Keratinocyte (primary cell): ENCODE results near the gene LAMB1. TPM values are rescaled to one million over a fixed set of nuclear protein-coding genes. Genes with fewer than 3 reads are reported as not detected.

ENCODE experiments used
- DNase-seq: peaks from one replicate; pipeline ENCODE4 v3.0.0-alpha.2; 2011; ENCODE audit warnings: low read depth, missing footprints, low spot score
- FAIRE-seq: peaks from 2 replicates; lab custom pipeline; 2011; peaks lifted over from hg19 to GRCh38; lab: Jason Lieb, UNC
- H2AFZ ChIP-seq: 2 replicates; pipeline ENCODE4 v1.6.0; 2012; ENCODE audit warnings: low read length, control low read depth, inconsistent platforms; ENCODE audit not compliant: control insufficient read depth
- H3K27ac ChIP-seq: 2 replicates; pipeline ENCODE4 v1.5.1; 2011; ENCODE audit warnings: low read length; ENCODE audit not compliant: control insufficient read depth, insufficient read depth
- H3K27me3 ChIP-seq: 3 replicates; pipeline ENCODE4 v1.6.0; 2011; ENCODE audit warnings: low read length; ENCODE audit not compliant: control insufficient read depth, insufficient read depth; ENCODE audit errors: extremely low read depth
- H3K36me3 ChIP-seq, 2 experiments: 2 replicates in 1 of 2; 3 replicates in 1 of 2; pipeline ENCODE4 v1.5.1; 2011; ENCODE audit warnings: low read length in 2 of 2, mild to moderate bottlenecking in 1 of 2; ENCODE audit not compliant: control insufficient read depth in 2 of 2, insufficient read depth in 2 of 2; ENCODE audit errors: extremely low read depth in 1 of 2
- H3K4me1 ChIP-seq: 3 replicates; pipeline ENCODE4 v1.5.1; 2011; ENCODE audit warnings: low read length; ENCODE audit not compliant: control insufficient read depth, insufficient read depth; ENCODE audit errors: extremely low read depth
- H3K4me2 ChIP-seq: 3 replicates; pipeline ENCODE4 v1.6.0; 2011; ENCODE audit warnings: low read depth, low read length; ENCODE audit not compliant: control insufficient read depth, insufficient read depth; ENCODE audit errors: extremely low read depth
- H3K4me3 ChIP-seq, 3 experiments: fragments of 200-600 bp in 1 of 3; sonication (generic) in 1 of 3; 2 replicates in 2 of 3; 3 replicates in 1 of 3; pipeline ENCODE4 v1.5.1; 2011 to 2016; ENCODE audit warnings: low read length in 3 of 3, mild to moderate bottlenecking in 3 of 3, control low read depth in 2 of 3, inconsistent platforms in 1 of 3, low read depth in 1 of 3, mixed read lengths in 1 of 3, mixed run types in 1 of 3, moderate library complexity in 1 of 3; ENCODE audit not compliant: control insufficient read depth in 2 of 3, insufficient read depth in 2 of 3; ENCODE audit errors: extremely low read depth in 1 of 3
- H3K79me2 ChIP-seq: 2 replicates; pipeline ENCODE4 v1.6.0; 2012; ENCODE audit warnings: low read length; ENCODE audit not compliant: control insufficient read depth, insufficient read depth
- H3K9ac ChIP-seq: 3 replicates; pipeline ENCODE4 v1.6.0; 2011; ENCODE audit warnings: low read length; ENCODE audit not compliant: control insufficient read depth, insufficient read depth; ENCODE audit errors: extremely low read depth
- H3K9me1 ChIP-seq: 3 replicates; pipeline ENCODE4 v1.6.0; 2011; ENCODE audit warnings: low read length; ENCODE audit not compliant: control insufficient read depth, insufficient read depth; ENCODE audit errors: extremely low read depth
- H3K9me3 ChIP-seq: 2 replicates; pipeline ENCODE4 v1.5.1; 2012; ENCODE audit warnings: low read depth, low read length; ENCODE audit not compliant: control insufficient read depth
- H4K20me1 ChIP-seq: 3 replicates; pipeline ENCODE4 v1.6.0; 2011; ENCODE audit warnings: low read length; ENCODE audit not compliant: control insufficient read depth, insufficient read depth; ENCODE audit errors: extremely low read depth
- EZH2 ChIP-seq: IDR thresholded peaks from one replicate; pipeline ENCODE4 v1.6.1; 2012; ENCODE audit warnings: inconsistent platforms, mild to moderate bottlenecking, low read length, moderate library complexity
- dilution Hi-C: fragments of 300-500 bp; cut with MboI; formaldehyde crosslinking; loops from one replicate; pipeline ENCODE4 v1.7.0; 2020; ENCODE audit warnings: low sequenced_read_pairs; ENCODE audit not compliant: extremely low pct_ligation_motif_present
- polyA plus RNA-seq, 5 experiments: library from polyadenylated mRNA; depleted of rRNA in 3 of 5; stranded (reverse) in 3 of 5; stranded (forward) in 1 of 5; unstranded in 1 of 5; fragments of >200 nt; gene quantifications; 1 replicate in 1 of 5; 2 replicates in 3 of 5; 3 replicates in 1 of 5; pipeline versions ENCODE4 v1.2.1 to v1.2.3, GENCODE V29; 2011 to 2012; ENCODE audit warnings: missing spikeins in 2 of 5, low read depth in 1 of 5, low replicate concordance in 1 of 5
- TF ChIP-seq, protein P1 (sequence below), 3 experiments: IDR thresholded peaks in 1 of 3; conservative IDR thresholded peaks in 1 of 3; optimal IDR thresholded peaks in 1 of 3; 2 replicates in 2 of 3; 3 replicates in 1 of 3; pipeline versions ENCODE3 to v1.5.1; 2011; ENCODE audit warnings: low read length in 3 of 3, mild to moderate bottlenecking in 3 of 3, moderate library complexity in 2 of 3, control low read depth in 1 of 3, inconsistent platforms in 1 of 3; ENCODE audit not compliant: insufficient read depth in 2 of 3; ENCODE audit errors: extremely low read depth in 1 of 3

The LAMB1 gene
- polyA plus RNA-seq, 1 donor (not counting 4 experiments of a cell fraction or from before 2014, with no cell fraction given) = 97.9 TPM

DNA sequence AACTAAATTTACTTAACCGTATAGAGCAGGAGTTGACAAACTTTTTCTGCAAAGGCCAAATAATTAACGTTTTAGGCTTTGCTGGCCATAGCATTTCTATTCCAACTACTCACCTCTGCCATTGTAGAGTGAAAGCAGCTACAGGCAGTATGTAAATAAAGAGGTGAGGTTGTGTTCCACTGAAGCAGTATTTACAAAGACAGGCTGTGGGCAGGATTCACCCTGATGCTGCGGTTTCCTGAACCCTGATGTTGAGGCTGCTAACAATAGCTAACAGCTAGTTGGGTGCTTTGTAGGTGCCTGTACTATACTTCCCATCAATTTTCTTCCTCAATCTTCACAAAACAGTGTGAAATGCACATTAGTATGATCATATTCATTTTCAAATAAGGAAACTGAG is 47.0 kb upstream of the LAMB1 start:
- no peaks in the 10 kb centered on the region for H4K20me1 ChIP-seq
- H3K27me3 ChIP-seq = no peaks in the 10 kb centered on the region
- no peak overlapping the region for H3K4me3 ChIP-seq
- H3K9me3 ChIP-seq = no peaks in the 10 kb centered on the region
- H3K4me2 ChIP-seq = no peak overlapping the region
- FAIRE-seq (no peak), DNase-seq (no peak)
- no peak overlapping the region for H2AFZ ChIP-seq
- H3K9me1 ChIP-seq = no peaks in the 10 kb centered on the region
- H3K79me2 ChIP-seq = no peaks in the 10 kb centered on the region
- dilution Hi-C loops = no loop called here
- no peak overlapping the region for H3K27ac ChIP-seq
- H3K4me1 ChIP-seq = no peaks in the 10 kb centered on the region
- no peak overlapping the region for H3K9ac ChIP-seq
- no peak for TF ChIP-seq EZH2
- TF ChIP-seq, protein P1, sequence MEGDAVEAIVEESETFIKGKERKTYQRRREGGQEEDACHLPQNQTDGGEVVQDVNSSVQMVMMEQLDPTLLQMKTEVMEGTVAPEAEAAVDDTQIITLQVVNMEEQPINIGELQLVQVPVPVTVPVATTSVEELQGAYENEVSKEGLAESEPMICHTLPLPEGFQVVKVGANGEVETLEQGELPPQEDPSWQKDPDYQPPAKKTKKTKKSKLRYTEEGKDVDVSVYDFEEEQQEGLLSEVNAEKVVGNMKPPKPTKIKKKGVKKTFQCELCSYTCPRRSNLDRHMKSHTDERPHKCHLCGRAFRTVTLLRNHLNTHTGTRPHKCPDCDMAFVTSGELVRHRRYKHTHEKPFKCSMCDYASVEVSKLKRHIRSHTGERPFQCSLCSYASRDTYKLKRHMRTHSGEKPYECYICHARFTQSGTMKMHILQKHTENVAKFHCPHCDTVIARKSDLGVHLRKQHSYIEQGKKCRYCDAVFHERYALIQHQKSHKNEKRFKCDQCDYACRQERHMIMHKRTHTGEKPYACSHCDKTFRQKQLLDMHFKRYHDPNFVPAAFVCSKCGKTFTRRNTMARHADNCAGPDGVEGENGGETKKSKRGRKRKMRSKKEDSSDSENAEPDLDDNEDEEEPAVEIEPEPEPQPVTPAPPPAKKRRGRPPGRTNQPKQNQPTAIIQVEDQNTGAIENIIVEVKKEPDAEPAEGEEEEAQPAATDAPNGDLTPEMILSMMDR (optimal IDR thresholded peaks at IDR 0.05 in 1 of 3, IDR thresholded peaks at IDR 0.05 in 1 of 3, conservative IDR thresholded peaks at IDR 0.05 in 1 of 3; ENCODE audit: extremely low read depth in 1 of 3, insufficient read depth in 2 of 3, low read length in 3 of 3) = no peak
- H3K36me3 ChIP-seq = no peaks in the 10 kb centered on the region

DNA sequence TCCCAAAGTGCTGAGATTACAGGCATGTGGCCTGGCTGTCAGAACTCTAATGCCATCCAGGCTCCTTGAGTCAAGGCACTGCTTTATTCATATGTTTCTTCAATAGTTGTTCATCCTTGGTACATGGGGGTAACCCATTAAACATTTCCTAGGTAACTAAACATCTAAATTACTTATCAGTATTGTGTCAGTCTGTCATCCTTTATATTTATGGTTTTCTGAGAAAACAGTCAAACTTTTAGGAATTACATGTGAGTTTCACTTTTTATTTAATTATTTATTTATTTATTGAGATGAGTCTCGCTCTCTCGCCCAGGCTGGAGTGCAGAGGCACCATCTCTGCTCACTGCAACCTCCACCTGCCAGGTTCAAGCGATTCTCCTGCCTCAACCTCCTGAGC is 45.5 kb upstream of the LAMB1 start:
- no peaks in the 10 kb centered on the region for H3K4me1 ChIP-seq
- no peaks in the 10 kb centered on the region for H3K79me2 ChIP-seq
- no peaks in the 10 kb centered on the region for H3K9me1 ChIP-seq
- no peak overlapping the region for H3K9ac ChIP-seq
- H3K27me3 ChIP-seq = no peaks in the 10 kb centered on the region
- dilution Hi-C loops = no loop called here
- H4K20me1 ChIP-seq = no peaks in the 10 kb centered on the region
- H3K4me3 ChIP-seq = no peak overlapping the region
- no peak overlapping the region for H2AFZ ChIP-seq
- H3K4me2 ChIP-seq = no peak overlapping the region
- no peaks in the 10 kb centered on the region for H3K9me3 ChIP-seq
- H3K27ac ChIP-seq = no peak overlapping the region
- DNase-seq (no peak), FAIRE-seq (no peak)
- TF ChIP-seq EZH2 = no peak
- TF ChIP-seq, protein P1 (optimal IDR thresholded peaks at IDR 0.05 in 1 of 3, IDR thresholded peaks at IDR 0.05 in 1 of 3, conservative IDR thresholded peaks at IDR 0.05 in 1 of 3; ENCODE audit: extremely low read depth in 1 of 3, insufficient read depth in 2 of 3, low read length in 3 of 3) = no peak
- no peaks in the 10 kb centered on the region for H3K36me3 ChIP-seq
